Fibroblast of skin of scalp (primary cell): ENCODE measurements around the gene SPIC.

Experiments
- DNase-seq: peaks from one replicate; pipeline ENCODE4 v3.0.0-alpha.2; 2013

Gene SPIC

DNA sequence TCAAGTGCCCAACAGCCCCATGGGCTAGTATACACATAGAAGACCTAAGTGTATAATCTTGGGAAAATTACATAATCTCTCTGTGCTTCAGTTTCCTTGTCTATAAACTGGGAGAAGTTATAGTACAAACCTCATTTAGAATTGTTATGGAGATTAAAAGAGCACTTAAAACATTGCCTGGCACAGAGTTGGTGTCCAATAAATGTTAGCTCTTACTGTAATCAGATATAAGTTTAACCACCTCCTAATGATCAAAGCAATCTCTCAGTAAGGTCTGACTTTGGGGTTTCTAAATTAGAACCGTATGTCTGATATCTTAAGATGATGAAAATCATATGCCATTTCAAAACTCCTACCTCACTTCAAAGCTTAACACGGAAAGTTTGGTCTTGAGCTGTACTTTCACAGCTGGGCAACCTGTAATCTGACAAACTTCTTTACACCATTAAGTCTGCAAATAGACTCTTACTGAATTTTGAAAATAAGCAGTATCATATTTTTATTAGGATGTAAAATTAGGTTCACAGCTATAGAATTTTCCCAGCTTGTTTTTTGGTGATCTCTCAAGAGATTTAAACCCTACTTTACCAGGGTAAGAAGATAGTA lies 61.0 kb downstream of the SPIC start:
- no peak for DNase-seq
